GM12878 (cell line): ENCODE data around the gene TMEM184C. TPM values are rescaled to one million over a fixed set of nuclear protein-coding genes. Genes with fewer than 3 reads are reported as not detected.

Experiments
- ATAC-seq: fragments of 200-7000 bp; cut with Tn5 transposase; 3 replicates; pipeline ENCODE4 v1.9.1; 2020; ENCODE audit warnings: mild to moderate bottlenecking, moderate library complexity
- BruUV-seq: library from RNA; stranded (reverse); fragments of 400-500 nt; replicated peaks from 2 replicates; lab custom pipeline; 2021; lab: Mats Ljungman, UMichigan
- CTCF ChIA-PET: fragments of 300-600 bp; sonication (Branson Sonifier 250); formaldehyde crosslinking; extraction: SDS; loops from one replicate; lab custom pipeline; 2021; ENCODE audit warnings: inconsistent platforms; lab: Yijun Ruan, JAX
- POLR2A ChIA-PET: fragments of 350-600 bp; formaldehyde crosslinking; extraction: SDS; loops from one replicate; lab custom pipeline; 2021; ENCODE audit warnings: inconsistent platforms; lab: Charles Lee
- RAD21 ChIA-PET: fragments of 300-600 bp; sonication (Branson Sonifier 250); formaldehyde crosslinking; loops from one replicate; lab custom pipeline; 2023; ENCODE audit warnings: antibody characterized with exemption; ENCODE audit not compliant: unreplicated experiment; lab: Charles Lee
- SMC1A ChIA-PET: fragments of 300-600 bp; sonication (Branson Sonifier 250); formaldehyde crosslinking; loops from one replicate; lab custom pipeline; 2023; ENCODE audit not compliant: unreplicated experiment, uncharacterized antibody; lab: Charles Lee
- DNase-seq: peaks from one replicate; pipeline ENCODE4 v3.0.0-alpha.2; 2011; ENCODE audit warnings: low read depth, low spot score
- FAIRE-seq: peaks from 3 replicates; lab custom pipeline; 2011; peaks lifted over from hg19 to GRCh38; lab: Jason Lieb, UNC
- H2AFZ ChIP-seq: 2 replicates; pipeline ENCODE4 v1.6.0; 2011; ENCODE audit warnings: low read depth, low read length, control low read depth; ENCODE audit not compliant: control insufficient read depth
- H3K27ac ChIP-seq: 2 replicates; pipeline ENCODE4 v1.5.1; 2011; ENCODE audit warnings: control low read depth; ENCODE audit not compliant: control insufficient read depth, insufficient read depth
- H3K27me3 ChIP-seq, 2 experiments: replicated peaks in 1 of 2; 2 replicates each; pipeline versions ENCODE4 v1.6.0 to v1.6.1; 2011; ENCODE audit warnings: low read length in 1 of 2; ENCODE audit not compliant: control insufficient read depth in 2 of 2, insufficient read depth in 2 of 2
- H3K36me3 ChIP-seq, 2 experiments: 2 replicates each; pipeline ENCODE4 v1.5.1; 2011; ENCODE audit warnings: low read length in 1 of 2; ENCODE audit not compliant: control insufficient read depth in 2 of 2, insufficient read depth in 2 of 2
- H3K4me1 ChIP-seq: 2 replicates; pipeline ENCODE4 v1.6.1; 2011; ENCODE audit warnings: mild to moderate bottlenecking, low read length, moderate library complexity, mixed read lengths; ENCODE audit not compliant: control insufficient read depth, insufficient read depth
- H3K4me2 ChIP-seq: 2 replicates; pipeline ENCODE4 v1.6.0; 2011; ENCODE audit warnings: control low read depth; ENCODE audit not compliant: control insufficient read depth, insufficient read depth
- H3K4me3 ChIP-seq: fragments of 200-600 bp; sonication (generic); 2 replicates; pipeline ENCODE4 v1.5.1; 2016
- H3K79me2 ChIP-seq: 2 replicates; pipeline ENCODE4 v1.6.0; 2011; ENCODE audit warnings: low read length; ENCODE audit not compliant: control insufficient read depth, insufficient read depth
- H3K9ac ChIP-seq: 2 replicates; pipeline ENCODE4 v1.8.0; 2011; ENCODE audit warnings: low read length, control low read depth, mixed read lengths; ENCODE audit not compliant: control insufficient read depth, insufficient read depth
- H3K9me3 ChIP-seq: replicated peaks from 3 replicates; pipeline ENCODE4 v1.5.1; 2011; ENCODE audit warnings: mild to moderate bottlenecking, low read length; ENCODE audit not compliant: control insufficient read depth, insufficient read depth
- H4K20me1 ChIP-seq: 2 replicates; pipeline ENCODE4 v1.6.0; 2011; ENCODE audit not compliant: control insufficient read depth, insufficient read depth
- BACH1 ChIP-seq: fragments of 450-650 bp; IDR thresholded peaks from 2 replicates; pipeline ENCODE4 v1.6.1; 2017; ENCODE audit warnings: mild to moderate bottlenecking, borderline replicate concordance
- CEBPB ChIP-seq, 2 experiments: fragments of 150-350 bp in 1 of 2; IDR thresholded peaks; 2 replicates each; pipeline ENCODE4 v1.6.1; 2012 to 2014; ENCODE audit warnings: low read depth in 2 of 2, low read length in 2 of 2, borderline replicate concordance in 1 of 2, inconsistent platforms in 1 of 2
- CHD4 ChIP-seq: fragments of 200-600 bp; sonication (generic); IDR thresholded peaks from 2 replicates; pipeline ENCODE4 v1.6.1; 2016; ENCODE audit warnings: mild to moderate bottlenecking
- LARP7 ChIP-seq: fragments of 450-650 bp; IDR thresholded peaks from 2 replicates; pipeline ENCODE4 v1.6.1; 2017; ENCODE audit warnings: mild to moderate bottlenecking
- MXI1 ChIP-seq: fragments of 150-350 bp; IDR thresholded peaks from 2 replicates; pipeline ENCODE4 v1.6.1; 2011; ENCODE audit warnings: low read depth, mild to moderate bottlenecking, inconsistent platforms, low read length, improper control_type of control experiment
- NFYA ChIP-seq: IDR thresholded peaks from 2 replicates; pipeline ENCODE4 v1.6.1; 2011; ENCODE audit warnings: low read depth, mild to moderate bottlenecking, low read length, improper control_type of control experiment, borderline replicate concordance
- NR2F1 ChIP-seq: fragments of 450-650 bp; conservative IDR thresholded peaks from 2 replicates; pipeline ENCODE4 v1.6.1; 2017; ENCODE audit warnings: mild to moderate bottlenecking
- SREBF2 ChIP-seq: IDR thresholded peaks from 2 replicates; pipeline ENCODE4 v1.6.1; 2012; ENCODE audit warnings: mild to moderate bottlenecking, low read length
- TAF1 ChIP-seq: IDR thresholded peaks from 2 replicates; pipeline ENCODE4 v1.6.1; 2011; ENCODE audit warnings: mild to moderate bottlenecking, low read depth, low read length, borderline replicate concordance
- ZNF24 ChIP-seq: fragments of 450-650 bp; IDR thresholded peaks from 2 replicates; pipeline ENCODE4 v1.6.1; 2017; ENCODE audit warnings: antibody characterized with exemption, mild to moderate bottlenecking
- WGBS: methylation state at CpG from one replicate; pipeline ENCODE4 v1.1.6; 2016; ENCODE audit warnings: low lambda C conversion rate; ENCODE audit not compliant: insufficient replicate concordance, insufficient coverage; ENCODE audit errors: missing lambda C conversion rate; 5-methylcytosine and 5-hydroxymethylcytosine counted together
- in situ Hi-C: fragments of 300-500 bp; cut with MboI; formaldehyde crosslinking; loops from 9 replicates; pipeline ENCODE4 v1.14.3; 2018; ENCODE audit warnings: mixed read lengths
- intact Hi-C: fragments of 100-400 bp; cut with micrococcal nuclease; formaldehyde crosslinking; loops from one replicate; pipeline ENCODE4 v1.14.2; 2022; ENCODE audit not compliant: unreplicated experiment
- polyA plus RNA-seq, 11 experiments: library from polyadenylated mRNA; depleted of rRNA in 4 of 11; unstranded in 6 of 11; stranded (reverse) in 5 of 11; fragments of >200 nt; fragmentation: Nextera tagmentation in 4 of 11; fragmentation: Illumina TruSeq in 1 of 11; extraction: Ambion mirVana in 4 of 11; extraction: Trizol in 1 of 11; gene quantifications; 1 replicate in 1 of 11; 2 replicates in 10 of 11; pipeline versions ENCODE4 v1.2.1 to v1.2.3, GENCODE V29; 2011 to 2016; ENCODE audit warnings: inconsistent platforms in 2 of 11, missing spikeins in 2 of 11, low read depth in 1 of 11
- total RNA-seq, 4 experiments: library from RNA; depleted of rRNA in 3 of 4; stranded (reverse); fragments of >200 nt in 3 of 4; fragmentation: Illumina TruSeq in 1 of 4; extraction: Trizol in 1 of 4; gene quantifications; 2 replicates each; pipeline versions ENCODE4 v1.2.1 to v1.2.3, GENCODE V29; 2013 to 2021
- TF ChIP-seq, protein P1 (sequence below): fragments of 150-350 bp; IDR thresholded peaks from 2 replicates; pipeline ENCODE4 v1.6.1; 2014; ENCODE audit warnings: mild to moderate bottlenecking, low read depth, low read length
- TF ChIP-seq, protein P2 (sequence below): IDR thresholded peaks from 2 replicates; pipeline ENCODE4 v1.6.1; 2011; ENCODE audit warnings: borderline replicate concordance, low read depth, mild to moderate bottlenecking, moderate library complexity, low read length; ENCODE audit not compliant: insufficient read depth, poor library complexity, severe bottlenecking
- TF ChIP-seq, protein P3 (sequence below): fragments of 450-650 bp; IDR thresholded peaks from 2 replicates; pipeline ENCODE4 v1.6.1; 2017; ENCODE audit warnings: low read depth, mild to moderate bottlenecking, moderate library complexity
- TF ChIP-seq, protein P4 (sequence below): fragments of 450-650 bp; IDR thresholded peaks from 2 replicates; pipeline ENCODE4 v1.6.1; 2018; ENCODE audit warnings: mild to moderate bottlenecking, low read depth, moderate library complexity; ENCODE audit not compliant: partially characterized antibody
- TF ChIP-seq, protein P5 (sequence below): fragments of 450-650 bp; IDR thresholded peaks from 2 replicates; pipeline ENCODE4 v1.6.1; 2016; ENCODE audit warnings: mild to moderate bottlenecking

The TMEM184C gene
- total and polyA plus RNA-seq, 10 of the 15 experiments (the other 5 are each of a cell fraction or from before 2014, with no cell fraction given) = 3.4 to 22.6 (median 18.2) TPM

DNA sequence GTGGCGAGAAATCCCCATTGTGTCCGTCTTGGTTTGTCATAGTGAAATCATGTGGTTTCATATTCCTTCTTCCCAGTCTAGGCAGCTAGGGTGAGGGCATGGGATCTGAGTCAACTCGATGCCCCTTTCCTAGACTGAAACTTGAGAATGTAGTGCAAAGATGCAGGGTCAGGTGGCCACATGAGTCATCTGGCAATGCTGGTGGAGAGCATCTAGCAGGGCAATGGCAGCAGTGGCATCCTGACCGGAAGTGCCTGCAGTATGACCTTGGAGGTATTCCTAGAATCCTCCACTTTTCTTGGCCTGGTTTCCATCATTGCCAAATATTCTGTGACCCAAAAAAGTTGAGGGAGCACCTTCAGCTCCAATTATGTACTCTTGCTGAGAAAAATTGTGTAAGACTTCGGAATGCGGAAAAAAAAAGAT, 39.1 kb upstream of the TMEM184C start (continued):
- no peak for TF ChIP-seq TAF1

DNA sequence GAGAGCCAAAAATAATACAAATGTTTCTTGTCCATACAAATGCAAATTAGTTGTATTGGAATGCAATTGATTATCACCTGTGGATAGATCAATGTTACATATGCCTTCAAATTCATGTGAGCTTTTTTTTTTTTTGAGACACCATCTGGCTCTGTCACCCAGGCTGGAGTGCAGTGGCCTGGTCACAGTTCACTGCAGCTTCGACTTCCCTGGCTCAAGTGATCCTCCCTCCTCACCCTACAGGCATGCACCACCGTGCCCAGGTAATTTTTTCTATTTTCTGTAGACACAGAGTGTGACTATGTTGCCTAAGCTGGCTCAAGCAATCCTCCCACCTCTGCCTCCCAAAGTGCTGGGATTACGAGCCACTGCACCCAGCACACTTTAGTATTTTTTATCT, 38.6 kb upstream of the TMEM184C start:
- Histone ChIP-seq H3K4me1 (no peaks in the 10 kb centered on the region; the same call in 1 of the 2 replicates), H3K4me2 (no peak overlapping the region), H3K9ac (no peak overlapping the region), H3K9me3 (no peaks in the 10 kb centered on the region), H3K27me3 (no peaks in the 10 kb centered on the region), H3K27ac (no peak overlapping the region), H3K79me2 (no peaks in the 10 kb centered on the region), H3K36me3 (no peaks in the 10 kb centered on the region), H2AFZ (no peak overlapping the region), H3K4me3 (no peak overlapping the region), H4K20me1 (no peaks in the 10 kb centered on the region)
- 28% methylated on average over 3 of the region's 3 CpGs for WGBS
- intact Hi-C loops = no loop called here
- ATAC-seq (no peak), DNase-seq (no peak), FAIRE-seq (no peak)
- no TSS peak for BruUV-seq
- RAD21 ChIA-PET = no interaction called here
- POLR2A ChIA-PET = no interaction called here
- SMC1A ChIA-PET = interaction anchor here (1.4 kb wide), 1 partner anchor 13 kb away, joined by 3 read pairs; no protein-coding TSS in a partner anchor
- CTCF ChIA-PET = interaction anchor here (2.4 kb wide), 1 partner anchor 11 kb away, joined by 10 read pairs; no protein-coding TSS in a partner anchor
- in situ Hi-C loops = no loop called here
- TF ChIP-seq, protein P1, sequence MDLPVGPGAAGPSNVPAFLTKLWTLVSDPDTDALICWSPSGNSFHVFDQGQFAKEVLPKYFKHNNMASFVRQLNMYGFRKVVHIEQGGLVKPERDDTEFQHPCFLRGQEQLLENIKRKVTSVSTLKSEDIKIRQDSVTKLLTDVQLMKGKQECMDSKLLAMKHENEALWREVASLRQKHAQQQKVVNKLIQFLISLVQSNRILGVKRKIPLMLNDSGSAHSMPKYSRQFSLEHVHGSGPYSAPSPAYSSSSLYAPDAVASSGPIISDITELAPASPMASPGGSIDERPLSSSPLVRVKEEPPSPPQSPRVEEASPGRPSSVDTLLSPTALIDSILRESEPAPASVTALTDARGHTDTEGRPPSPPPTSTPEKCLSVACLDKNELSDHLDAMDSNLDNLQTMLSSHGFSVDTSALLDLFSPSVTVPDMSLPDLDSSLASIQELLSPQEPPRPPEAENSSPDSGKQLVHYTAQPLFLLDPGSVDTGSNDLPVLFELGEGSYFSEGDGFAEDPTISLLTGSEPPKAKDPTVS = no peak
- TF ChIP-seq, protein P2, sequence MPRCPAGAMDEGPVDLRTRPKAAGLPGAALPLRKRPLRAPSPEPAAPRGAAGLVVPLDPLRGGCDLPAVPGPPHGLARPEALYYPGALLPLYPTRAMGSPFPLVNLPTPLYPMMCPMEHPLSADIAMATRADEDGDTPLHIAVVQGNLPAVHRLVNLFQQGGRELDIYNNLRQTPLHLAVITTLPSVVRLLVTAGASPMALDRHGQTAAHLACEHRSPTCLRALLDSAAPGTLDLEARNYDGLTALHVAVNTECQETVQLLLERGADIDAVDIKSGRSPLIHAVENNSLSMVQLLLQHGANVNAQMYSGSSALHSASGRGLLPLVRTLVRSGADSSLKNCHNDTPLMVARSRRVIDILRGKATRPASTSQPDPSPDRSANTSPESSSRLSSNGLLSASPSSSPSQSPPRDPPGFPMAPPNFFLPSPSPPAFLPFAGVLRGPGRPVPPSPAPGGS = no peak
- TF ChIP-seq CEBPB (IDR thresholded peaks at IDR 0.05; ENCODE audit: borderline replicate concordance in 1 of 2, low read depth in 2 of 2, low read length in 2 of 2) (no peak), SREBF2 (no peak), LARP7 (no peak), ZNF24 (no peak), CHD4 (no peak), NR2F1 (no peak), BACH1 (no peak), MXI1 (no peak), NFYA (no peak)
- TF ChIP-seq, protein P3, sequence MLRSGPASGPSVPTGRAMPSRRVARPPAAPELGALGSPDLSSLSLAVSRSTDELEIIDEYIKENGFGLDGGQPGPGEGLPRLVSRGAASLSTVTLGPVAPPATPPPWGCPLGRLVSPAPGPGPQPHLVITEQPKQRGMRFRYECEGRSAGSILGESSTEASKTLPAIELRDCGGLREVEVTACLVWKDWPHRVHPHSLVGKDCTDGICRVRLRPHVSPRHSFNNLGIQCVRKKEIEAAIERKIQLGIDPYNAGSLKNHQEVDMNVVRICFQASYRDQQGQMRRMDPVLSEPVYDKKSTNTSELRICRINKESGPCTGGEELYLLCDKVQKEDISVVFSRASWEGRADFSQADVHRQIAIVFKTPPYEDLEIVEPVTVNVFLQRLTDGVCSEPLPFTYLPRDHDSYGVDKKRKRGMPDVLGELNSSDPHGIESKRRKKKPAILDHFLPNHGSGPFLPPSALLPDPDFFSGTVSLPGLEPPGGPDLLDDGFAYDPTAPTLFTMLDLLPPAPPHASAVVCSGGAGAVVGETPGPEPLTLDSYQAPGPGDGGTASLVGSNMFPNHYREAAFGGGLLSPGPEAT = no peak
- TF ChIP-seq, protein P4, sequence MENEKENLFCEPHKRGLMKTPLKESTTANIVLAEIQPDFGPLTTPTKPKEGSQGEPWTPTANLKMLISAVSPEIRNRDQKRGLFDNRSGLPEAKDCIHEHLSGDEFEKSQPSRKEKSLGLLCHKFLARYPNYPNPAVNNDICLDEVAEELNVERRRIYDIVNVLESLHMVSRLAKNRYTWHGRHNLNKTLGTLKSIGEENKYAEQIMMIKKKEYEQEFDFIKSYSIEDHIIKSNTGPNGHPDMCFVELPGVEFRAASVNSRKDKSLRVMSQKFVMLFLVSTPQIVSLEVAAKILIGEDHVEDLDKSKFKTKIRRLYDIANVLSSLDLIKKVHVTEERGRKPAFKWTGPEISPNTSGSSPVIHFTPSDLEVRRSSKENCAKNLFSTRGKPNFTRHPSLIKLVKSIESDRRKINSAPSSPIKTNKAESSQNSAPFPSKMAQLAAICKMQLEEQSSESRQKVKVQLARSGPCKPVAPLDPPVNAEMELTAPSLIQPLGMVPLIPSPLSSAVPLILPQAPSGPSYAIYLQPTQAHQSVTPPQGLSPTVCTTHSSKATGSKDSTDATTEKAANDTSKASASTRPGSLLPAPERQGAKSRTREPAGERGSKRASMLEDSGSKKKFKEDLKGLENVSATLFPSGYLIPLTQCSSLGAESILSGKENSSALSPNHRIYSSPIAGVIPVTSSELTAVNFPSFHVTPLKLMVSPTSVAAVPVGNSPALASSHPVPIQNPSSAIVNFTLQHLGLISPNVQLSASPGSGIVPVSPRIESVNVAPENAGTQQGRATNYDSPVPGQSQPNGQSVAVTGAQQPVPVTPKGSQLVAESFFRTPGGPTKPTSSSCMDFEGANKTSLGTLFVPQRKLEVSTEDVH = no peak
- TF ChIP-seq, protein P5, sequence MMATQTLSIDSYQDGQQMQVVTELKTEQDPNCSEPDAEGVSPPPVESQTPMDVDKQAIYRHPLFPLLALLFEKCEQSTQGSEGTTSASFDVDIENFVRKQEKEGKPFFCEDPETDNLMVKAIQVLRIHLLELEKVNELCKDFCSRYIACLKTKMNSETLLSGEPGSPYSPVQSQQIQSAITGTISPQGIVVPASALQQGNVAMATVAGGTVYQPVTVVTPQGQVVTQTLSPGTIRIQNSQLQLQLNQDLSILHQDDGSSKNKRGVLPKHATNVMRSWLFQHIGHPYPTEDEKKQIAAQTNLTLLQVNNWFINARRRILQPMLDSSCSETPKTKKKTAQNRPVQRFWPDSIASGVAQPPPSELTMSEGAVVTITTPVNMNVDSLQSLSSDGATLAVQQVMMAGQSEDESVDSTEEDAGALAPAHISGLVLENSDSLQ = no peak
